Stimulated activated CD4-positive, alpha-beta T cell treated with anti-CD3 and anti-CD28 coated beads, Interleukin-4, amount 100 ng/mL, for 48 hours (primary cell): ENCODE data around the gene OR2AE1.
A peak's percentile ranks its signal among the peaks of the same experiment; 100 is the strongest.
"Not testable (repeated sequence)": the region's sequence is repeated elsewhere in the genome, so short reads cannot be mapped to it uniquely, and the experiment has no call there.

Experiments
- DNase-seq, 2 donors: peaks; one replicate each; pipeline ENCODE4 v3.0.0-alpha.2; 2020; ENCODE audit warnings: low read depth in 2 of 2

Gene OR2AE1

GRCh38 chr7:99876933-99877332, at the start of gene OR2AE1:
OR2AE1 (minus strand) TSS chr7:99877033; CDS start chr7:99877033, 0 bp downstream.
- DNase-seq = no peak

DNA sequence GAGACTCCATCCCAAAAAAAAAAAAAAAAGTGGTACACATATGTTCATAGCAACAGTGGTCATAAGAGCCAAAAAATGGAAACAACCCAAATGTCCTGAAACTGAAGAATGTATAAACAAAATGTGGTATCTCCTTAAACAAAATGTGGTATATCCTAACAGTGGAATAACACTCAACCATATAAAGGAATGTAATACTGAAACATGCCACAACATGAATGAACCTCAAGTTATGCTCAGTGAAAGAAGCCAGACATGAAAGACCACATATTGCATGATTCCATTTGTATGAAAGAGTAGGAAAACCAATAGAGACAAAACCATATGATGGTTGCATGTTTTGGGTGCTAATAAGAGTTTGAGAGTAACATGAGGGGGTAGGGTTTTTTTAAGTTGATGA, 49.5 kb upstream of the OR2AE1 start:
- DNase-seq = no peak

- DNase-seq = no peak
Observed at GRCh38 chr7:99923200-99923599, 46.4 kb upstream of the OR2AE1 start.

- no peak for DNase-seq
Observed at GRCh38 chr7:99920149-99920548, 43.3 kb upstream of the OR2AE1 start.

DNA sequence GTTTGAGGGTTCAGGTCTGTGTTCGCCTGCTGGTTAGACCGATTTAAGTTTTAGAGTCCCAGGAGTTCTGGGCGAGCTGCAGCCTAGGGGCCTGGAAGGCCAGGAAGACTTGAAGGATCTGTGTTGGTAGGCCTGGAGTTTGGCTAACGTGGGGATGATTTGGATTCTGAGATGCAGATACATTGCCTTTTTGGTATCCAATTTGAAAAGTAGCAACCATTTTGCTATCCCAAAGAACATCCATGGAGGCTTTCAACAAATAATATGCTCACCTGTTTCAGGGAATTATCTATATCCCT, 42.9 kb upstream of the OR2AE1 start:
- DNase-seq = no peak

- DNase-seq = peak; percentile 83 to 90
Observed at GRCh38 chr7:99918959-99919813, 42.4 kb upstream of the OR2AE1 start, which contains the start of gene TRIM4. TRIM4 (minus strand) TSS chr7:99919530; CDS start chr7:99919401, 129 bp downstream.

DNA sequence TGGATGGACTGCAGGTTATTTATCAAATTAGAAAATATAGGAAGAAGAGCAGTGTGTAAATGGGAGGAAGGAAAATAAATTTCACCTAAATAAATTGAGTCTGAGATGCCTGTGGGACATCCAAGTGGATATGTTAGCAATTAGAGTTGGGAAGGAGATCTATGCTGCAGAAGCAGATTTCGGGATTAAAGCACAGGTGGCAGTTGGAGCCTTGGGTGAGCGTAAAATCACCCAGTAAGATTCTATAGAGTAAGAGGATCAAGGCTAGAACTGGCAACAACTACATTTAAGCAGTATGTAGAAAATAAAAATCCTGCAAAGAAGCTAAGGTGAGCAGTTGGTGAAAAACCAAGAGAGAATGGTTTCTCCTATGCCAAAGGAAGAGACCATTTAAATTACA, 34.1 kb upstream of the OR2AE1 start:
- DNase-seq = no peak

DNA sequence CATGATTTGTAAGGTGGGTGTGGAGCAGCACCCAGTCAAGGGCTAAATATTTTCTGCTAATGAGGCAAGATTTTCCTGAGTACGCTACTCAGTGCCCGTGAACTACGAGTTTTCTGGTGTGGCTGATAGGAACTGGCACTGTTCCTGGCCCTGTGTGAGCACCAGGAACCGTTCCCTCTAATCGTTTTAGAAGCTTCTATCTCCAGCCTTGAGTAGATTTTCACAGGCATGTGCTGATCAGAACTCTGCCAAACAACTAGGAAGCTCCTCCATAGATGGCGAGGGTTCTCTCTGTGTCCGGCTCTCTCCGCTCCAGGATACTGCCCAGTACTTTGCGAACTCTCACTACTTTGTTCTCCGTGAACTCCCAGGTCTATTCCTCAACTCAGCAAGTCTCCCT, 24.7 kb upstream of the OR2AE1 start:
- DNase-seq = no peak

DNA sequence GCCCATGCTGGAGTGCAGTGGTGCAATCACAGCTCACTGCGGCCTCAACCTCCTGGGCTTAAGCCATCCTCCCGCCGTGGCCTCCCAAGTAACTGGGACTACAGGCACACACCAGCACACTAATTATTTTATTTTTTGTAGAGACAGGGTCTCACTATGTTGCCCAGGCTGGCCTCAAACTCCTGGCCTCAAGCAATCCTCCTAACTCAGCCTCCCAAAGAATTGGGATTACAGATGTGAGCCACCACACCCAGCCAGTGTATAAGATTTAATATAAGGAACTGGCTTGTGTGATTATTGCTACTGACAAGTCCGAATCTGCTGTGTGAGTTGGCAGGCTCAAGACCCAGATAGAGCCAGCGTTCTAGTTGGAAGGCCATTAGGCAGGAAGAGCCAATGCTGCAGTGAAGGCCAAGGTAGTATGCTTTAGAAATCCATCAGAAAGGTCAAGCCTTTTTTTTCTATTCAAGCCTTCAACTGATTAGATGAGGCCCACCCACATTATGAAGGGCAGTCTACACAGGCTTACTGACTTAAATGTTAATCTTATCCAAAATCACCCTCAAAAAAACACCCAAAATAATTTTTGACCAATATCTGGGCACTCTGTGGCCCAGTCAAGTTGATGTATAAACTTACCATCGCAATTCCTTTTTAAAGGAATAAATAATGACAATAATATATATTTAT, 23.1 kb upstream of the OR2AE1 start:
- DNase-seq = no peak

DNA sequence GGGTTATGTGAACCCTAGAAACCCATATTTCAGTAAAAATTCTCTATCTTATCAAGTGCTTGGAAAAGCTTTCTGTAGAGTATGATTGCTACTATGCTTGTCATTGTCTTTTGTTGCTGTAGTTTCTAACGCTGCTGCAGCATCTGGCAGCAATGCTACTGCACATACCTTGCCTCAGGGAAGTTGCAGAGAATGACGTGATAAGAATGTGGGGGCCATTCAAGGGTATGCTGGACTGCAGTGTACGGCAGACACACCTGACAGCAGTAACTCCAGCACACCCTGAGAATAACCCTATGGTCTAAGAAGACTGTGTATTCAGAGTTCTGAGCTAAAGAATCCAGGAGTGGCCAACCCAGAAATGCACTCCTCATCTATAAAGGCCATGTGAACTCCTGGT, 22.0 kb upstream of the OR2AE1 start:
- no peak for DNase-seq

GRCh38 chr7:99898023-99898357, 21.2 kb upstream of the OR2AE1 start:
- DNase-seq = no peak

- no peak for DNase-seq
Observed at GRCh38 chr7:99897322-99898022, 20.6 kb upstream of the OR2AE1 start.

DNA sequence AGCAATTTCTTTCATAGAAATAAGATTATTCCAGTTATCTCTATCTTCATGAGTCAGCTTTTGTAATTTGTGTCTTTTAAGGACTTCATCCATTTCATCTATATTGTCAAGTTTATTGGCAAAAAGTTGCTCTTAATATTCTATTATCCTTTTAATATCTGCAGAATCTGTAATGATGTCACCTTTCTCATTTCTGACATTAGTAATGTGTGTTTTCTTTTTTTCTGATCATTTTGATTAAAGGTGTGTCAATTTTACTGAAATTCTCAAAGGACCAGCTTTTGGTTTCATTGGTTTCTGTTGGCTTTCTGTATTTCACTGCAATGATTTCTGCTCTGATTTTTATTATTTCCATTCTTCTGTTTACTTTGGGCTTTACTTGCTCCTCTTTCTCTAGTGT, 17.9 kb upstream of the OR2AE1 start:
- no peak for DNase-seq

DNA sequence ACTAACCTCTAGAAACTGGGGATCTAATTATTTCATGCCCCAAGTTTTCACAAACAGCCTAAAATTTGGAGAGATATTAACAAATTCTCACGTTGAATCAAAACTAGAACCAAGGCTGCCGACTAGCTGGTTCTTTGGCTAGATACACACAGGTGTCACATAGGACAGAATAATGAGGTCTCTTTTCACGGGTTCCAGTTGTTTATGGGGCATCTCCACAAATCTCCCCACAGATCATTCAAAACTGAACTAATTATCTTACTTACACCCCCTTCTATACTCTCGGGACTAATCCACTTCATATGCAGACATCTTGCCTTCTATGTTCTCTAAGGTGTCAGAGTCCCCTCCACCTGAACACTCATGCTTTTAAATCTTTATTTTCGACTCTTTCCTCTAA, 16.4 kb upstream of the OR2AE1 start:
- DNase-seq = no peak

- not testable (repeated sequence) for DNase-seq
Observed at GRCh38 chr7:99890348-99890747, 13.5 kb upstream of the OR2AE1 start.

GRCh38 chr7:99888366-99888765, 11.5 kb upstream of the OR2AE1 start:
- DNase-seq = not testable (repeated sequence)

DNA sequence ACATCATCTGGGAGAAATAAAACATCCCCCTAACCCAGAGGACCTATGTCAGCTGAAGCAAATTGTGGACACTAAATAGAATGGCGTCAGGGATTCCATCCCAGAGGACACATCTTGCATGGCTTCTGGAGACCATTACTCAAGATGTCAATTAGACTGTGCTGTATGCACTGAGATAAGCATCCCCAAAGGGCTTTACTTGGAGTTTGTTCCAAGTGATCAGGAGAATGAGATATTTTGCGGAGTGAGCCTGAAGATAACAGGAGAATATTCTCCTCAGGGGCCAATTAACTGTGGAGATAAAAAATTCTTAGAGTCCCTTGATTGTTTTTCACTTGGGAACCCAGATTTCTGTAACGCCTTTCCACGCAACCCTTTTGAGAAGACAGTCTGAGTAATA, 4.5 kb upstream of the OR2AE1 start:
- no peak for DNase-seq

DNA sequence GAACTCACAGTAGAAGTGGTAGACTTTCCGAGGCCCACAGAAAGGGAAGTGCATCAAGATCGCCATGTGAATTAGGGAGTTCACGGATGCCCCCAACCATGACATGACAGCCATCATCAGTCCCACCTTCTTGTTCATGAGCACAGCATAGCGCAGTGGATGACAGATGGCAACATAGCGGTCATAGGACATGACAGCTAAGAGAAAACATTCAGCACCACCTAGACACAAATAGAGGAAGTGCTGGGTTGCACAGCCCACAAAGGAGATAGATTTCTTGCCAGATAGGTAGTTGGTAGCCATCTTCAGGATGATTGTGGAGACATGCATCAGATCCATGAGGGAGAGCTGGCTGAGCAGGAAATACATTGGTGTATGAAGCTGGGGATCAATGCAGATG, 342 bp downstream of the OR2AE1 start:
- DNase-seq = no peak

GRCh38 chr7:99868246-99868645, 8.6 kb downstream of the OR2AE1 start:
- no peak for DNase-seq

DNA sequence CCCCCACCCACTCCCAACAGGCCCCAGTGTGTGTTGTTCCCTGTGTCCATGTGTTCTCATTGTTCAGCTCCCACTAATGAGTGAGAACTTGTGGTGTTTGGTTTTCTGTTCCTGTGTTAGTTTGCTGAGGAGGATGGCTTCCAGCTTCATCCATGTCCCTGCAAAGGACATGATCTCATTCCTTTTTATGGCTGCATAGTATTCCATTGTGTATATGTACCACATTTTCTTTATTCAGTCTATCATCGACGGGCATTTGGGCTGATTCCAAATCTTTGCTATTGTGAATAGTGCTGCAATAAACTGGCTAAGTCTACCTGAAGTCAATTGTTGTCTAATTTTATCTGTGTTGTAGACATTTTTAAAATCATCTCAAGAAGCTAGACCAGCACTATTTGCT, 9.4 kb downstream of the OR2AE1 start:
- not testable (repeated sequence) for DNase-seq

GRCh38 chr7:99863847-99864440, 12.9 kb downstream of the OR2AE1 start:
- DNase-seq = no peak
